ENCODE measurements around the gene OPA3.

OPA3 gene

DNA sequence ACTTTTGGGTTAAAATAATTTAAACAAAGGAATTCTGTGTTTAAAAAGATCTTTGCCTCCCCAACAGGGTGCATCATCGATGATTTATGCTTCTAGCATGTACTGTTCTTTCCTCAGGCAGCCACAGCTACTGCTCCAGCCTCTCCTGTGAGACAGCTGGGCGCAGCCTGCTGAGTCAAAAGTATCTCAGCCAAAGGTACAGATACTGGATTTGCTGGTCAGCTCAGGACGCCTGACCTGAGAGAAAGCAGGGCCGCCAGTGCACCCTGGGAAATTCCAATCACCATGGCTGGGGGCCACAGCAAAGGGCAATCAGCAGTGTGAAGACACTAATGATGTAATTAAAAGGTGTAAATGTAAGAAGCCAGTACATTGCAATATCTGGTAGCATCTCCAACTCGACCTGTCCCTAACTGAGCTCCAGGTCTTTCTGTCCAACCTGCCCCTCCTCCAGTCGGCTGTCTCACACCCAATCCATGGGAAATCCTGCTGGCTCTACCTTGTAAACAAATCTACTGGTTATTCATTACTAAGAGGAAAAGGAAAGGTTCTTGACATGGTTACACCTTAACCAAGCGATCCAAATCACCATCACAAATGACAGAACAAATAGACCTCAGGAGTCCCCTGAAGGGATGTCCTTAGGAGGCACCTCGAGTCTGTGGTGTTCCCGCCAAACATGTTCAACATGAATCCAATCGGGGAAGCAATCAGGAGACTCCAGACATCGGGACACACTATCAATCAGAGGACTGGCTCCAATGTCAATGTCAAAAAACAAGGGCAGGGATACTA is 7.3 kb downstream of the OPA3 start:
- Histone ChIP-seq H4K20me1 (ENCODE audit: insufficient read depth, low read length) (no peaks in the 10 kb centered on the region), H3K4me2 (ENCODE audit: insufficient read depth, low read length) (no peak overlapping the region), H3K36me3 (ENCODE audit: insufficient read depth, low read length) (0 out of 2 replicates have a peak, but pooled peaks cover 4% of the 10 kb centered on the region), H3K27me3 (ENCODE audit: insufficient read depth, low read length, poor library complexity) (no peaks in the 10 kb centered on the region), H3K9me3 (ENCODE audit: insufficient read depth, low read length, severe bottlenecking) (no peaks in the 10 kb centered on the region), H2AFZ (ENCODE audit: low read depth, low read length) (no peak overlapping the region), H3K79me2 (ENCODE audit: insufficient read depth, low read length) (peaks cover 41% of the 10 kb centered on the region), H3K9ac (ENCODE audit: low read depth, low read length) (no peak overlapping the region), H3K27ac (ENCODE audit: low read length) (no peak overlapping the region), H3K4me1 (ENCODE audit: insufficient read depth, low read length) (no peaks in the 10 kb centered on the region), H3K4me3 (ENCODE audit: low read depth in 1 of 2, low read length in 2 of 2) (no peak overlapping the region)
- TF ChIP-seq, protein P1, sequence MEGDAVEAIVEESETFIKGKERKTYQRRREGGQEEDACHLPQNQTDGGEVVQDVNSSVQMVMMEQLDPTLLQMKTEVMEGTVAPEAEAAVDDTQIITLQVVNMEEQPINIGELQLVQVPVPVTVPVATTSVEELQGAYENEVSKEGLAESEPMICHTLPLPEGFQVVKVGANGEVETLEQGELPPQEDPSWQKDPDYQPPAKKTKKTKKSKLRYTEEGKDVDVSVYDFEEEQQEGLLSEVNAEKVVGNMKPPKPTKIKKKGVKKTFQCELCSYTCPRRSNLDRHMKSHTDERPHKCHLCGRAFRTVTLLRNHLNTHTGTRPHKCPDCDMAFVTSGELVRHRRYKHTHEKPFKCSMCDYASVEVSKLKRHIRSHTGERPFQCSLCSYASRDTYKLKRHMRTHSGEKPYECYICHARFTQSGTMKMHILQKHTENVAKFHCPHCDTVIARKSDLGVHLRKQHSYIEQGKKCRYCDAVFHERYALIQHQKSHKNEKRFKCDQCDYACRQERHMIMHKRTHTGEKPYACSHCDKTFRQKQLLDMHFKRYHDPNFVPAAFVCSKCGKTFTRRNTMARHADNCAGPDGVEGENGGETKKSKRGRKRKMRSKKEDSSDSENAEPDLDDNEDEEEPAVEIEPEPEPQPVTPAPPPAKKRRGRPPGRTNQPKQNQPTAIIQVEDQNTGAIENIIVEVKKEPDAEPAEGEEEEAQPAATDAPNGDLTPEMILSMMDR (IDR thresholded peaks at IDR 0.05; ENCODE audit: borderline replicate concordance, extremely low read depth, low read length, poor library complexity, severe bottlenecking): no peak
- no peak for TF ChIP-seq EZH2 (IDR thresholded peaks at IDR 0.05; ENCODE audit: borderline replicate concordance, low read depth, low read length, severe bottlenecking)
- ATAC-seq (ENCODE audit: insufficient read depth, low read depth) (no peak), DNase-seq (no peak)

DNA sequence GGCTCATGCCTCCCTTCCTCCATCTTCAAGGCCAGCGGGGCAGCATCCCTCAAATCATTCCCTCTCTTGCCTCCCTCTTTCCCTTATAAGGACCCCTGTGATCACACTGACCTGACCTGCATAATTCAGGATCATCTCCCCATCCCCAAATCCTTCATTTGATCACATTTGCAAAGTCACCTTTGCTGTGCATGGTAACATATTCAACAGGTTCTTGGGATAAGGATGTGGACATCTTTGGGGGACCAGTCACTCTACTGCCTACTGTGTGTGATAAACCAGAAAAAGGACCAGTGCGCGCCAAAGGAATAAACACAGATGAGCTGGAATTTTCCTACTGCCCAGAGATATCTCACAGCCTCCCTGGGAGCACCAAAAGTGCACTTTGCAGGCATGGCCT is 7.9 kb downstream of the OPA3 start:
- Histone ChIP-seq H3K4me1 (ENCODE audit: insufficient read depth, low read length) (no peaks in the 10 kb centered on the region), H3K27me3 (ENCODE audit: insufficient read depth, low read length, poor library complexity) (no peaks in the 10 kb centered on the region), H3K79me2 (ENCODE audit: insufficient read depth, low read length) (peaks cover 40% of the 10 kb centered on the region), H4K20me1 (ENCODE audit: insufficient read depth, low read length) (no peaks in the 10 kb centered on the region), H3K9ac (ENCODE audit: low read depth, low read length) (no peak overlapping the region), H2AFZ (ENCODE audit: low read depth, low read length) (no peak overlapping the region), H3K4me3 (ENCODE audit: low read depth in 1 of 2, low read length in 2 of 2) (no peak overlapping the region), H3K4me2 (ENCODE audit: insufficient read depth, low read length) (no peak overlapping the region), H3K36me3 (ENCODE audit: insufficient read depth, low read length) (0 out of 2 replicates have a peak, but pooled peaks cover 4% of the 10 kb centered on the region), H3K9me3 (ENCODE audit: insufficient read depth, low read length, severe bottlenecking) (no peaks in the 10 kb centered on the region), H3K27ac (ENCODE audit: low read length) (no peak overlapping the region)
- no peak for TF ChIP-seq EZH2 (IDR thresholded peaks at IDR 0.05; ENCODE audit: borderline replicate concordance, low read depth, low read length, severe bottlenecking)
- TF ChIP-seq, protein P1 (IDR thresholded peaks at IDR 0.05; ENCODE audit: borderline replicate concordance, extremely low read depth, low read length, poor library complexity, severe bottlenecking): no peak
- ATAC-seq (ENCODE audit: insufficient read depth, low read depth): no peak
- DNase-seq: no peak

DNA sequence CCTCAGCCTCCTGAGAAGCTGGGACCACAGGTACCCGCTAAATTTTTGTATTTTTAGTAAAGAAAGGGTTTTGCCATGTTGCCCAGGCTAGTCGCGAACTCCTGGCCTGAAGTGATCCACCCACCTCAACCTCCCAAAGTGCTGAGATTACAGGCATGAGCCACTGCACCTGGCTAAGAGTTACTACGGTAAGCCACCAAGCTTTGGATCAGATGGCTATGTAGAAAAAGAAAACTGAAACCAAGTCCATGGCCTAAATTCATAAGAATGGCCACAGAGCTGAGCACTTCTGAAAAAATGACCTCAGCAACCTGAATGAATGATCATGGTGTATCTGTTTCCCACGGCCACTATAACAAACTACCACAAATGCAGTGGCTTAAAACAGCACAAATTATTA is 9.4 kb downstream of the OPA3 start:
- H3K9ac ChIP-seq (ENCODE audit: low read depth, low read length): no peak overlapping the region
- peaks cover 32% of the 10 kb centered on the region for H3K79me2 ChIP-seq (ENCODE audit: insufficient read depth, low read length)
- H3K4me2 ChIP-seq (ENCODE audit: insufficient read depth, low read length): no peak overlapping the region
- no peak overlapping the region for H2AFZ ChIP-seq (ENCODE audit: low read depth, low read length)
- ATAC-seq (ENCODE audit: insufficient read depth, low read depth) (no peak), DNase-seq (no peak)
- no peaks in the 10 kb centered on the region for H3K27me3 ChIP-seq (ENCODE audit: insufficient read depth, low read length, poor library complexity)
- no peaks in the 10 kb centered on the region for H4K20me1 ChIP-seq (ENCODE audit: insufficient read depth, low read length)
- H3K9me3 ChIP-seq (ENCODE audit: insufficient read depth, low read length, severe bottlenecking): no peaks in the 10 kb centered on the region
- H3K4me1 ChIP-seq (ENCODE audit: insufficient read depth, low read length): no peaks in the 10 kb centered on the region
- H3K4me3 ChIP-seq (ENCODE audit: low read depth in 1 of 2, low read length in 2 of 2): no peak overlapping the region
- no peak overlapping the region for H3K27ac ChIP-seq (ENCODE audit: low read length)
- no peaks in the 10 kb centered on the region for H3K36me3 ChIP-seq (ENCODE audit: insufficient read depth, low read length)
- no peak for TF ChIP-seq EZH2 (IDR thresholded peaks at IDR 0.05; ENCODE audit: borderline replicate concordance, low read depth, low read length, severe bottlenecking)
- TF ChIP-seq, protein P1 (IDR thresholded peaks at IDR 0.05; ENCODE audit: borderline replicate concordance, extremely low read depth, low read length, poor library complexity, severe bottlenecking): no peak

Measured in DND-41 (cell line).